Activated CD4-positive, alpha-beta T cell treated with anti-CD3 and anti-CD28 coated beads for 1 hour (primary cell): ENCODE results near the gene SRP68.
"Not testable (repeated sequence)": the region's sequence is repeated elsewhere in the genome, so short reads cannot be mapped to it uniquely, and the experiment has no call there.

Source experiments
- DNase-seq: peaks from one replicate; pipeline ENCODE4 v3.0.0-alpha.2; 2020

Gene SRP68

DNA sequence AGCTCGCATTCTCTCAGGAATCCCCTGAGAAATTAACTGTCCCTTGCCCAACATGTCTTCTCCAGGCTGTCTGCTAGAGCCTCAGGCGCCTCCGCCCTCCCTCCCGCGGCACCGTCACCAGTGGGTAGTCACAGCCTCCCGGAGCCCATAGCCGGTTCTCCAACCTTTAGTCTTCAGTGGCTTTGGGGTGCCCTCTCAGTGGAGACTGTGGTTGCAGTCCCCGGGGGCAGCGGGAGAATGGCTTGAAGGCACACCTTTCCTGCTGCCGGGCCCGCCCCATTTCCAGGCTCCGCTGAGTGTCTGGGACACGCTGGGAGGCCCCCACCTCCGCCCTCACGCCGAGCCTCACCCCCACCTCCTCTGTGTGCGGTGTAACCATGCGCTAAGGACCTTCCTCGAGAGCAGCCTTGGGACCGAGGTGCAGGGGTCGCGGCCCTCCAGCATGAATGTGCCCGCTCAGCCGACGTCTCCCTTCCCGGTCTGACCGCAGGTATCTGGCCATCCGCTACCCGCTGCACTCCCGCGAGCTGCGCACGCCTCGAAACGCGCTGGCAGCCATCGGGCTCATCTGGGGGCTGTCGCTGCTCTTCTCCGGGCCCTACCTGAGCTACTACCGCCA lies 3.9 kb upstream of the SRP68 start:
- DNase-seq: no peak

DNA sequence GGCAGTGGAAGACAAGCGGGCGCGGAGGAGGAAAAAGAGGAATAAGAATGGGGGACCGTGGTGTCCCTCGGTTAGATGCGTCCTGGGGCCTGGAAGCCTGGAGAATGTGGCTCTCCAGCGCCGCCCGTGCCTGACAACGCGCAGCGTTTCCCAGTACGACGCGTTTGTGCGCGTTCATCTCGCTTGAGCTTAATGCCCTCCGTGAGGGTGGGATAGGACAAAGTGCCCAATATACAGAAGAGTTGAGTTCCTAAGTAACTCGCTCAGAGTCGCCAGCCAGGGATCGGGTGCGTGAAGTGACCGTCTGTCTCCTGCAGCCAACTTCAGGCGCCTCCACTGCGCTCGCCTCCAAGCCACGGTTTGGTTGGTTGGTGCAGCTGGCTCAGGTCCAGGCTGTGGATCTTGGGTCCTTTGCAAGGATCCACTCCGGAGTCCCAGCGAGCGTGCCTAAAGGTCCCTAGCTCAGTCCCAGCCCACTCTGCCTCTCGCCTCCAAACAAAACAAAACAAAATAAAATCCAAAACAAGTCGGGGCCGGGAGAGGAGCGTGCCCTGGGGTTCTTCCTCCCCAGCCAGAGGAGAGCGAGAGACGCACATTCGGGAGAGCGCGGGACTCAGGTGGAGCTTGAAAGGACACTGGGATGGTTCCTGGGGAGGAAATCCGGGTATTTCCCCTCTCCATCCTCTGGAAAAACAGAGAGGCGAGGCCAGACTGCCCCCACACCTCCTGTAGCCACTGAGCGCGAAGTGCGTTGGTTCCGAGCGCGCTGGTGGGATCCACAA lies 3.2 kb upstream of the SRP68 start:
- DNase-seq: no peak

DNA sequence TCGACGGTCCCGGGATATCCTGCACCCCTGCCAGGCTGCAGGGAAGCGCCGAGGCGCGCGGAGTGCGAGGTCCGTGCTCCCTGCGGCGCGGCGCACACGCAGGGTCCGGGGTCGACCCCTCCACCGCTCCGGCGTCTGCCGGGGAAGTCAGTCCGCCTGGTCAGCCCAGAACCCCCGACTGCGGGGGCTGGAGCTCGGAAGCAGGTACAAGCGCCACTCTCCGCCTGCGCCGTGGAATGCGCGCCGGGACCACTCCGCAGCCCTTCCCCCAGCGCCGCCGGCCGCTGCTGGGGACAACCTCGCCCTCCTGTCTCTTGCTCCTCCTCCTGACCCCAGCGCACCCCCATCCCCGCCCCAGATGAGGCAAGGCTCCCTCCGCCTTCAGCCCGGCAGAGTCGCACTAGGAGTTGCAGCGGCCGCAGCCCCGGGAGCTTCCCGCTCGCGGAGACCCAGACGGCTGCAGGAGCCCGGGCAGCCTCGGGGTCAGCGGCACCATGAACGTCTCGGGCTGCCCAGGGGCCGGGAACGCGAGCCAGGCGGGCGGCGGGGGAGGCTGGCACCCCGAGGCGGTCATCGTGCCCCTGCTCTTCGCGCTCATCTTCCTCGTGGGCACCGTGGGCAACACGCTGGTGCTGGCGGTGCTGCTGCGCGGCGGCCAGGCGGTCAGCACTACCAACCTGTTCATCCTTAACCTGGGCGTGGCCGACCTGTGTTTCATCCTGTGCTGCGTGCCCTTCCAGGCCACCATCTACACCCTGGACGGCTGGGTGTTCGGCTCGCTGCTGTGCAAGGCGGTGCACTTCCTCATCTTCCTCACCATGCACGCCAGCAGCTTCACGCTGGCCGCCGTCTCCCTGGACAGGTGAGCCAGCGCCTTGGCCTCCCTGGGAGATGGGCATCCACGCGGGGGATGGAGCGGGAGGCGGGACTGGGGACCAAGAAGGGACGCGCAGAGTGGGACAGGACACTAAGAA lies 2.4 kb upstream of the SRP68 start, which contains the start of gene GALR2:
Gene GALR2 (plus strand): TSS at position 392 of the 974 bp plus-strand sequence. CDS start 103 bp downstream, at position 495.
- DNase-seq: no peak

DNA sequence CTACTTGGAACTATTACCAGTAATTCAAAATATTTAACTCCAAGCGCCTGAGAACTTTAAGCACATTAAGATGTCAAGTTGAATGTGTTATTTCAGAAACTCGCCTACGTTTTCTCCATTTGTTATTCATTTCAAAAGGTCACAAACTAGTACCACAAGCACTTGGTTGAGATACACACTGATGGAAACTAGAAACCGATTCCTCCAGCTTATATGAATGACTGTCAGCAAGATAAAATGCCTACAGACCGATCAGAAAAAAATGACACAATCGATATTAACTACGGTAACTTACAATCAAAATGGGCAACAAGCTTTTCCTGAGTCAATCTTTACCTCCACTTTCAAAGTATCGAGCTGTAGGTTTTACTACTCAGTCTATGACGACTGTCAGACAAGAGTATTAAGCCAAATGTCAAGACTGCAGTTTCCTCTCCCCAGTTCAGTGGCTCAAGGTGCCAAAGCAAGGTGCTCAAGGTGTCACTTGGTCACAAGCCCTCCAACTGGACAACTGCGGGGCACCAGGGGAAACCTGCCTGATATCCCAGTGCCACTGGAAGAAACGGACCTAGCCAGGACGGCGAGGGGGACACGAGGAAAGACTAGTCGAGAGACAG lies 678 bp downstream of the SRP68 start:
- DNase-seq: no peak

DNA sequence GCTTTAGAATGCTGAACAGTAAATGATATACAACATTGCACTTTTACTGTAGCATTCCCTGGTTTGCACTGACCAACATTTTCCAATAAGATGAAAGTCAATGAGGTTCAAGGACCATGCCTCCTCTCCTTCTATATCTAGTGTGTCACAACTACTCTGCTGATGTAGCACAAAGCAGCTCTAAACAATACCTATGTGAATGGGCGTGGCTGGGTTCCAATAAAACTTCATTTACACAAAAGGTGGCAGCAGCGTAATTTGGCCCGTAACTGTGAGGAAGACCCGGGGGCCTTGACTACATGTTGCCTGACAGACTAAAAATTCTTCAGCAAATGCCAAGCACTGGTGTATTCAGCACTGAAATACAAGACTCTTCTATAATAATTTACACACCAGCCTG lies 6.5 kb downstream of the SRP68 start:
- no peak for DNase-seq

DNA sequence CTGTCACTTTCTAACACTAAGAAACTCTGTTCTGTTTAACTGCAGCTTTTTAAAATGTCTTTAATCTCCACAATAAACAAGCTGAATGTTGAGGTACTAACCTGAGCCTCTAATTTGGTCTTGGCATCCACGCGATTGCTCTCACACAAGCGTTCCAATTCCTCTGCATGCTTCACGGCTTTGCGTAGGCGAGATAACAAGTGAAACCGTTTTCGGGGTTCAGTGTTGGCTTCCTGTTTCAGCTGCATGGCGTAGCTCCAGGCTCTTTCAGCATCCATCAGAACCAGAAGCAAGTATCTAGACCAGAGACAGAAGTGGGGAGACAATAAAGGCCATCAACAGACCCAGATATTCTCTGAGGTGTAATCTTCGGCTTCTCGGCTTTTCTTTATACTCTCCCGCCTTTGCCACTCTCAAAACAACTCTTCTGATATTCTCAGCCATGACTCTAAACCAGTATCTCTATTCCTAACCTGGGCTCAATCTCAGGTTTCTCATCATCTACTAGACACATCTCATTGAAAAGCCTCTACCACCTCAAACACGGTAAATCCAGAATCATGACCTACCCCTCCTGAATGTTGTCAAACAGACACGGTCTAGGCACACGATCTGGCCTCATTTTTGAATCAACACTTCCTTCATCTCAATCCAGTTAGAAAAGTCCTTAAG lies 8.3 kb downstream of the SRP68 start:
- DNase-seq: no peak

DNA sequence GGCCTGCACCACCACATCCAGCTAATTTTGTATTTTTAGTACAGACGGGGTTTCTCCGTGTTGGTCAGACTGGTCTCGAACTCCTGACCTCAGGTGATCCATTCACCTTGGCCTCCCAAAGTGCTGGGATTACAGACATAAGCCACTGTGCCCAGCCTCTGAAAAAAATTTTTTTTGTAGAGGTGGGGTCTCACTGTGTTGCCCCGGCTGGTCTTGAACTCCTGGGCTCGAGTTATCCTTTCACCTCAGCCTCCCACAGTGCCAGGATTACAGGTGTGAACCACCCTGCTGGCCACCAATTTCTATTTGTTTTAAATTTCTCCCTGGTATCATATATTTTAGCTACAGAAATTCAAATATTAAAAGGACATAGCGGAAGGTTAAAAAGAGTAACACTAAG lies 14.1 kb downstream of the SRP68 start:
- not testable (repeated sequence) for DNase-seq

DNA sequence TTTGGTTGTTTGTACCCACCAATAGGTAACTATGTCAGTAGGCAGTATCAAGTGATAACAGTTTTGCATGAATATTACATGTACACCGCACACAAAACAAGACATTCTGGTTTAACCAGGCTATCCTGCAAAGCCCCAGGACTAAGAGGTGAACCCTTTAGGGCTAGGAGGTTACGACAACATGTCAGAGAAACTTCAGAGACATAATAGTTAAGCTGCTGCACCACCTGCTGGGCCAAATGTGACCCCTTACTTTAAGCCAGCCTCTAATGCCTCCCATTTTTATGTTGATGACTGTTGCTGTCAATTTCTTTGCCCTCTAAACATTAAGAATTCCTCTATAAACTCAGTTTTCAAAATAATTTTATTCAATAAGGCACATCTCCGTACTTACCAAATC lies 15.4 kb downstream of the SRP68 start:
- no peak for DNase-seq

DNA sequence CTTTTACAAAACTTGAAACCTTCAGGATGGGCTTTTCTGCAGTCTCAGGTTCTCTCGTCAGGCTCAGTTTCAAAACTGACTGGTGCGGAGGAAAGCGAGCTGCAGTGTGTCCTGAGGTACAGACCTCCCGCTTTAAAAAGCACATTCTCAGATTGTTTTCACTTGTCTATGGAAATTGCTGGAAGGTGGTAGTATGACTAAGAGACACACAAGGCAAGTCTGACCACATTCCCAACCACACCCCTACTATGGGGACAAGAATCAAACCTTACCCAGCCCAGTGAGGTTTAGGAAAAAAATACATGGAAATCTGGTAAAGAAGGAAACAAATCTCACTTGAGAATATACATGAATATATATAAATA lies 18.2 kb downstream of the SRP68 start:
- DNase-seq: no peak

DNA sequence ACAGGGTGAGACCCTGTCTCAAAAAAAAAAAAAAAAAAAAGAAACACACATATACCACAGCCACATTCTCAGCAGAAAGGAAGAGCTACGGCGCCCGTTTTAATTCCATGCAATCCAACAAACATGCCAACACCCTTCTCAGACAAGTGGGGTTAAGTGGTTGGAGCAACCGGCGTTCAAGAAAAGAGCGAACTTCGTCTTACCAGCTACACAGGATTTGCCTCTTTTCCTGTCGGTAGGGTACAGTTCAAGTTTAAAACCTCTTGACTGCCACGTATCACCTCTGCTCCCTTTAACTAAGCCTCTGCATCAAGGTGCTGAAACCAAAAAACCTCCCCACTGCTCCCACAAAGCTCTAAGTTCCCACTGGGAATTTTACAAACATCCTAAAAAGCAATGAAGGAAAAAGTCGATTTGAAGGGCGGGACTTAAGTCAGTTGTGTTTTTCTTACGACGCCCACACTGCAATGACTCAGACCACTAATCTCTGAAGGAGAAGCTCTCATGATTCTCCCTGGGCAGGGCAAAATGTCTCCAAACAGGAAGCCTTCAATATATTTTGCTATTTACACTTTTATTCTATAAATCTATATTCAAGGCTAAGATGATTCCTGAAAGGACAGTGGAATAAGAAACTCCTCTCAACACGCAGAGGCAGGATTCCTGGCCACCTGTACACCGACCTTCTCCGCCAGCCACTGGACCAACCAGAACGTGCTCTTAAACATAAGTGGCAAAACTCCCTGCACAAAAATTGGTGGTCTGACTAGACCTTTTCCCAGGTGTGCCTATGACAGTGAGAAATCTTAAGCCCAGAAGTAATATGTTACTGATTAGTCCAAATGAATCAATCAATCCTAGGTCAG lies 18.8 kb downstream of the SRP68 start:
- no peak for DNase-seq

DNA sequence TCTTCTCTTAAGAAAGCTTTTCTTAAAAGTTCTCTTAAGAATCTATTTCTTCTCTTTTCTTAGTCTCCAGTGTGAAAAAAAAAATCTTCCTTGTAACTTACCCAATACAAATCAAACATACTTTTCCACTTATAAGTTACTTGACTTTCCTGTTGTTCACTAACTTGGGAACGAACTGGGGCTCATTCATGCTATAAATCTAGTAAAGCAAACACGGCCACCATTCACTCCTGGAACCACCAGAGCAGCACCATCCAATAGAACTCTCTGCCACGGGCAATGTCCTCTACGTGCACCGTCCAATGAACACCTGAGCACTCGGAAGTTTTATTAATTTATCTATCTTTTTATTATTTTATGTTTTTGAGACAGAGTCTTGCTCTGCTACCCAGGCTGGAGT lies 20.8 kb downstream of the SRP68 start:
- DNase-seq: no peak

DNA sequence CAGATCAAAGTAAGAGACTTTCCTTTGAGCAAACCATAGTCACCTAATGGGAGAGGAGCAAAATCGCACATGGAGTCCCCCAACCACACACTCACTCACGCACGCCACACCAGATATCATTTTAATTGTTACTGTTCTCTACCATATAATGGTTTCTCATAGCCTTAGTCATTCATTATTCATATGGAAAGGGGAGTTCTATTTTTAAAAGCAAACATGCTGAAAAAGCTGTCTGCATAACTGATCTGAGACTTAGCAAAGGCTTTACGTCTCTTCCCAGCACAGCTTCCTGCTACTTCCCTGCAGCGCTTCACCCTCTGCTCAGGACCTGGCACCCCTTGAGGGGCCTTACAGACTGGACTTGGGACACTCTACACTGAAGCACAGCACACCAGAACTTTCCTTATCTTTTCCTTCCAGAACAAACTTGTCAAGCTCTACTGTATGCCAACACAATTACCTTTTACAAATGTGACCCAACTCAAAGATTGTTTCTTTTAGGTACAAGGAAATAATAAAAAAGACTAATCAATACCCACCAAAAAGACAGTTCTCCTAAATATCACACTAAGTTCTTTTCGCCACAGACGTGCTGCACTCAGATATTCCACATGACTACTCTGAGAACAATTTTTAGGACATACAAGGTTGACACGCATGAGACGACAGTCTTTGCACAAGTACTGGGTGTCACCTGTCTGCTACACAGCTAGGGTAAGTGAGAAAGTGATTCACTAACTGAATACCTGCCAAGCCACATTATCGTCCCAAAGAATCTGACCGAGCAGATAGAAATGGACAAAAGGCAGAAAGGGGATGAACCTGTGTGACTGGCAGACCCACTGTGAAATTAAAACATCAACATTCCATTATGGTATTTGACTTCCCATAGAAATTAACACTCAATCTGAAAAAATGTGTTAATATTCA lies 21.5 kb downstream of the SRP68 start:
- DNase-seq: no peak

DNA sequence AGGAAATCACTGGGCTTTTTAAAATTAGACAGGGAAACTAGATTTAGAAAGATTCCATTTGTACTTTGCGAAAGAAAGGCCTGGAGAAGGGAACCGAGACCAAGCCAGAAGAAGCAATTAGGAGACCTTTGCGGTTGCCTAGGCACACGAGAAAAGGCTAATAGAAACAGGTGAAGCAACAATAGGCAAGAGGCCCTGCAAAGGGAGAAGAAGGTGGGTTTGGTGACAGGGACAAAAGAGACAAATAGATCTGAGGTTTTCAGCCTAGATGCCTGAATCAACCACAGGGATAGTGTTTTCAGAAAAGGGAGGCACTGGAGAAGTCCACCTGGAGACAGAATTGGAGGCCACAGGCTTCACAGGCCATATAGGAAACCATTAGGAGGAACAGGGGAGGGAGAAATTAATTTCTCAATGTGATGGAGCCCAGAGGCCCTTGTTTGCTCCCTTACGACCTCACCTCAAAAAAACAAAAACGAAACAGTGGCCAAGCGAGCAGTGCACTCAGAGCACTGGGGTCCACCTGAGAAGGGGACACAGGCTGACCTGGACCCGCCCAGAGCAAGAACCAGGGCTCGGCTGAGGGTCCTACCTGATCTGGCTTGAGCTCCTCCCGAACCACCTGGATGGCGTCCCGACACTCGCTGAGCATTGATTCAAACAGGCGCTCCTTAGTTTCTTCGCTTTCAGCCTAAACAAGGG lies 22.3 kb downstream of the SRP68 start:
- no peak for DNase-seq

DNA sequence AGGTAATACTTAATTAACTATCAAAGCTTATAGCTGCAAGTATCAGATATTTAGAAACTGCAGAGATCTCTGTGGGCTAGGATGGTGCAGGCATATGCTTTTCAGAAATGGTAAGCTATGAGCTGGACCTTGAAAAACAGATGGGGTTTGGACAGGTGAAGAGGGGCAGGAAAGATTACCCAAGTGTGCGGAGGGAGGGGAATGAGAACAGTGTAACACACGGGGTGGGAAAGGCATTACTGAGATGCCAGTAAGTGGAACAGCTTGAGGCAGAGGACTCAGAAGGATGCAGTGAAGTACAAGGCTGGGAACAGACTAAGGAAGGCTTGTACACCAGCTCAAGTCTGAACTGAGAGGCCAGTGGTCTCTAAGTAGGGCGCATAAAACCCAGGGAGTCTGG lies 23.1 kb downstream of the SRP68 start:
- DNase-seq: no peak

DNA sequence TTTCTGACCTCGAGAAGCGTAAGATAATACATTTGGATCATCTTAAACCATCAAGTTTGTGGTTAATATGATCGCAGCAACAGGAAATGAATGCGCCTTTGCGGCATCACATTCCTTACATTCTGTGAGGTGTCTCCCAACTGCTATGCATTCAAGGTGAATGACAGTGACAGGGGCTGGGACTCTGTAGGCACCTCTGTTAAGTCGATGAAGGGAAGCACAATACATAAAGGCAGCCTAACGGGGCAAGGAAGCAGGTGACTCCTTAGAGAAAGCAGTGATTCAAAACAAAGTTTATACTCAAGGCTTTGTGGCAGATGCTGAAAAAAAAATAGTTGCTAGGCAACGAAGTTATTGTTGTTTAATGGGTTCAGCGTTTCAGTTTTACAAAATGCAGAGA lies 23.6 kb downstream of the SRP68 start:
- no peak for DNase-seq

DNA sequence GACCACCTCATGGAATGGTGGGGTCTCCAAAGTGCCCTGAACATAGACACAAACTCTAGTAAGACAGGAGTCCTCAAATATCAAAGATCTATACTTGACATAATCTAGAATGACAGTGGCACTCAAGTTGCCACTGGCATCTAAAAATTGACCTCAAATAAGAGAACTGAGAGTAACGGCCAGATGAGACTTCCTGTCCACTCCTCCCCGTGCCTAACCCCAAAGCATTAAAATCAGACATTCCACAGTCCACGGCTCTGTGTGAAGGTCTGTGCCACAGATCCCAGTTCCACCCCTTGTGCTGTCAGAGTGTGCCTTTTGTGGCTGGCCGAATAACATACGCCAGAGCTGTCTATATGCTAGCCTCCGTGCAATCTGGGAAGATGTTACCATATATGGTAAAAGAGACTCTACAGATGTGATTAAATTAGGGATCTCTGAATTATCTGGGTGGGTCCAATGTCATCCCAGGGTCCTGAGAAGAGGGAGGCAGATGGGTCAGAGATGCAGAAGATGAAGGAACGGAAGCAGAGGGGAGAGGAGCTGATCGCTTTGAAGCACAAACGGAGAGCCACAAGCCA lies 24.2 kb downstream of the SRP68 start:
- DNase-seq: no peak

DNA sequence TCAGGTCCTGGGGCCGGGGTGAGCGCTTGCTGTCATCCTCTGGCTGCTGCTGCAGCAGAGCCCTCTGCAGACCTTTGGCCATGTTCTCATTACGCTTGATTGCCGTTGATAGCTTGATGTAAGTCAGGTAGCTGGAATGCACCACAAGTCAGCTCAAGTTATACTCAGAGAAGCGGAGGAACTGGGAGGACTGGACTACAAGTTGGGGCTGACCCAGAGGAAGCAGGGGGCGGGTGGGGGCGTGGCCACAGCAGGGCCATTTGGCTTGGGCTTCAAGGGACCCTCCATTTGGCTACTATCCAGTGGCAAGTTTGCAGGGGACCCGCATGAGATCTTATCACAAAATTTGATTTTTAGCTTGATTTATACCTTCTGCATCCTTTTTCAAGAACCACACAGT lies 26.3 kb downstream of the SRP68 start:
- no peak for DNase-seq

DNA sequence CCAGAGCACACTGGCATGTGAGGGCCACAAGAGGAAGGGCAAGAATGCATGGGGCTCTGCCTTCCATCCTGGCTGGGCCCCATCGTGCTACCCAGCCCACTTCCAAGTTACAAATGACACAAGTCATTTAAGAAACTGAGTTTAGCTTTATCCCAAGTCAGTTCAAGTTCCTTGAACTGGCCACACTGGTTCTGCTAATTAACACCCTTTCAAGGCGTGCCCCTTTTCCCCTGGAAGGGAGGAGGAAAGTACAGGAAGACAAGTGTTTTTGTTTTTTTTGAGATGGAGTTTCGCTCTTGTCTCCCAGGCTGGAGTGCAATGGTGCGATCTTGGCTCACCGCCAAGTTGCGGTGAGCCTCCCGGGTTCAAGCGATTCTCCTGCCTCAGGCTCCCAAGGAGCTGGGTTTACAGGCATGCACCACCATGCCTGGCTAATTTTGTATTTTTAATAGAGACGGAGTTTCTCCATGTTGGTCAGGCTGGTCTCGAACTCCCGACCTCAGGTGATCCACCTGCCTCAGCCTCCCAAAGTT lies 27.8 kb downstream of the SRP68 start:
- not testable (repeated sequence) for DNase-seq

DNA sequence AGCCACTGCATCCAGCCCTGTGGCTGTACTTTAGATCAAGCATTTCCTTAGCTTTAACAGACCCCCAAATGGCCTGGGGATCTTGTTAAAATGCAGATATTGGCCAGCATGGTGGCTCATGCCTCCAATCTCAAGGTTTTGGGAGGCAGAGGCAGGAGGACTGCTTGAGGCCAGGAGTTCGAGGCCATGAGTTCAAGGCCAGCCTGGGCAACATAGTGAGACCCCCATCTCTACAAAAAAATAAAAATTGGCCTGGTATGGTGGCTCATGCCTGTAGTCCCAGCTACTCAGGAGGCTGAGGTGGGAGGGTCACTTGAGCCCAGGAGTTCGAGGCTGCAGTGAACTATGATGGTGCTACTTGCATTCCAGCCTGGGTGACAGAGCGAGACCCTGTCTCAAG lies 29.4 kb downstream of the SRP68 start:
- not testable (repeated sequence) for DNase-seq
